ENCODE measurements around the gene GALNT18. TPM values are rescaled to one million over a fixed set of nuclear protein-coding genes. Genes with fewer than 3 reads are reported as not detected.

Gene GALNT18
- total and polyA plus RNA-seq, 2 donors (not counting 3 experiments of a cell fraction or from before 2014, with no cell fraction given) = 0.17 to 0.18 TPM

- H3K36me3 ChIP-seq (ENCODE audit: control insufficient read depth in 2 of 2, extremely low read depth in 1 of 2, insufficient read depth in 2 of 2, low read length in 2 of 2) = no peaks in the 10 kb centered on the region
- BruUV-seq (replicated peaks) = no TSS peak
- no peaks in the 10 kb centered on the region for H3K9me3 ChIP-seq (replicated peaks; ENCODE audit: control insufficient read depth, insufficient read depth, low read length)
- no peak overlapping the region for H3K4me2 ChIP-seq (ENCODE audit: insufficient read depth, low read length)
- no peaks in the 10 kb centered on the region for H3K9me1 ChIP-seq (replicated peaks; ENCODE audit: control insufficient read depth, extremely low read depth, insufficient read depth, low read length)
- H3K4me3 ChIP-seq (replicated peaks in 1 of 3; ENCODE audit: insufficient read depth in 1 of 3, low read depth in 1 of 3, low read length in 3 of 3) = no peak overlapping the region
- intact Hi-C loops (cut with micrococcal nuclease) (no loop called here), dilution Hi-C loops (cut with MboI; ENCODE audit: extremely low pct_ligation_motif_present, low sequenced_read_pairs) (no loop called here)
- DNase-seq (ENCODE audit: low read depth, low spot score) (no peak), FAIRE-seq (no peak)
- peaks cover 0 to 2% of the 10 kb centered on the region in 2 experiments for H3K27me3 ChIP-seq (ENCODE audit: control insufficient read depth in 2 of 2, insufficient read depth in 2 of 2, low read length in 2 of 2)
- POLR2A ChIA-PET = no interaction called here
- CTCF ChIA-PET = no interaction called here
- H3K9ac ChIP-seq (replicated peaks; ENCODE audit: extremely low read depth, insufficient read depth, low read length) = no peak overlapping the region
- no peaks in the 10 kb centered on the region for H4K20me1 ChIP-seq (replicated peaks; ENCODE audit: control insufficient read depth, extremely low read depth, insufficient read depth, low read length)
- H3K27ac ChIP-seq (ENCODE audit: insufficient read depth, low read depth, low read length) = no peak overlapping the region
- H3K79me2 ChIP-seq (ENCODE audit: control insufficient read depth, insufficient read depth, low read length) = no peaks in the 10 kb centered on the region
- H2AFZ ChIP-seq (ENCODE audit: low read depth, low read length) = no peak overlapping the region
- TF ChIP-seq POLR2A (IDR thresholded peaks at IDR 0.05; ENCODE audit: low read depth, low read length) (no peak), EZH2 (IDR thresholded peaks at IDR 0.05; ENCODE audit: borderline replicate concordance, low read depth, low read length, severe bottlenecking) (no peak), JUN (IDR thresholded peaks at IDR 0.05; ENCODE audit: borderline replicate concordance, insufficient read depth, insufficient read length, low read depth) (no peak), CTCF (IDR thresholded peaks at IDR 0.05; ENCODE audit: extremely low read depth in 1 of 2, insufficient read depth in 1 of 2, low read depth in 1 of 2, low read length in 2 of 2) (no peak), GATA2 (IDR thresholded peaks at IDR 0.05; ENCODE audit: insufficient read depth, insufficient read length, low read depth, low read length) (no peak), MYC (IDR thresholded peaks at IDR 0.05; ENCODE audit: low read depth, low read length) (no peak), FOS (IDR thresholded peaks at IDR 0.05; ENCODE audit: borderline replicate concordance, insufficient read depth, low read length) (no peak), POLR2AphosphoS5 (IDR thresholded peaks at IDR 0.05; ENCODE audit: insufficient read depth, low read depth, low read length) (no peak)
- TF ChIP-seq, protein P1, sequence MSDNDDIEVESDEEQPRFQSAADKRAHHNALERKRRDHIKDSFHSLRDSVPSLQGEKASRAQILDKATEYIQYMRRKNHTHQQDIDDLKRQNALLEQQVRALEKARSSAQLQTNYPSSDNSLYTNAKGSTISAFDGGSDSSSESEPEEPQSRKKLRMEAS (IDR thresholded peaks at IDR 0.05; ENCODE audit: insufficient read depth, insufficient read length) = no peak
- peaks cover 14% of the 10 kb centered on the region for H3K4me1 ChIP-seq (ENCODE audit: control insufficient read depth, extremely low read depth, insufficient read depth, low read length)
Measured at GRCh38 chr11:11391169-11391568, 230.6 kb downstream of the GALNT18 start.

Data from endothelial cell of umbilical vein (primary cell).